HepG2 (cell line): Measurements from ENCODE around the gene PGPEP1. TPM values are rescaled to one million over a fixed set of nuclear protein-coding genes. Genes with fewer than 3 reads are reported as not detected.

Experiments used
- AKNA ChIP-seq: sonication (generic); formaldehyde crosslinking; IDR thresholded peaks from 2 replicates; pipeline ENCODE4 v1.4.0; 2020; ENCODE audit warnings: missing genetic modification reagents, borderline replicate concordance
- CCDC6 ChIP-seq: sonication (generic); formaldehyde crosslinking; IDR thresholded peaks from 2 replicates; pipeline ENCODE4 v1.8.1; 2022; ENCODE audit warnings: mild to moderate bottlenecking, missing genetic modification reagents, moderate library complexity
- MBNL3 ChIP-seq: fragments of 250-450 bp; sonication (Bioruptor Pico); conservative IDR thresholded peaks from 2 replicates; pipeline ENCODE4 v1.8.0; 2022; ENCODE audit warnings: mild to moderate bottlenecking, inconsistent platforms
- MLLT10 ChIP-seq: sonication (generic); formaldehyde crosslinking; IDR thresholded peaks from 2 replicates; pipeline ENCODE4 v1.4.0; 2020; ENCODE audit warnings: missing genetic modification reagents
- RCOR2 ChIP-seq: IDR thresholded peaks from 2 replicates; pipeline ENCODE4 v1.6.1; 2016; ENCODE audit warnings: missing biosample characterization, missing genetic modification reagents
- ZFYVE20 ChIP-seq: sonication (generic); formaldehyde crosslinking; IDR thresholded peaks from 2 replicates; pipeline ENCODE4 v1.8.0; 2023; ENCODE audit warnings: low read depth, mild to moderate bottlenecking, moderate library complexity, missing genetic modification reagents, borderline replicate concordance
- ZNF343 ChIP-seq: sonication (generic); formaldehyde crosslinking; IDR thresholded peaks from 2 replicates; pipeline ENCODE4 v1.4.0; 2020; ENCODE audit warnings: mild to moderate bottlenecking, missing genetic modification reagents
- ZNF468 ChIP-seq: sonication (generic); formaldehyde crosslinking; IDR thresholded peaks from 2 replicates; pipeline ENCODE4 v1.8.0; 2022; ENCODE audit warnings: mild to moderate bottlenecking, moderate library complexity, missing genetic modification reagents
- ZUFSP ChIP-seq: sonication (generic); formaldehyde crosslinking; IDR thresholded peaks from 2 replicates; pipeline ENCODE4 v1.9.0; 2021; ENCODE audit warnings: missing genetic modification reagents, mild to moderate bottlenecking, borderline replicate concordance
- polyA plus RNA-seq, 8 experiments: library from polyadenylated mRNA; depleted of rRNA in 3 of 8; stranded (reverse) in 7 of 8; unstranded in 1 of 8; fragments of >200 nt; fragmentation: Illumina TruSeq in 4 of 8; extraction: Trizol in 4 of 8; gene quantifications; 2 replicates each; pipeline versions ENCODE4 v1.2.1 to v1.2.3, GENCODE V29; 2011 to 2016; ENCODE audit warnings: low read depth in 4 of 8, missing spikeins in 1 of 8, mixed read lengths in 1 of 8; ENCODE audit not compliant: insufficient read depth in 1 of 8
- total RNA-seq, 5 experiments: library from RNA; depleted of rRNA; stranded (reverse); fragments of >200 nt; fragmentation: Illumina TruSeq; extraction: Trizol; gene quantifications; 2 replicates each; pipeline ENCODE4 v1.2.3, GENCODE V29; 2016; ENCODE audit warnings: low read depth in 1 of 5
- TF ChIP-seq, protein P1 (sequence below): sonication (generic); formaldehyde crosslinking; IDR thresholded peaks from 2 replicates; pipeline ENCODE4 v1.4.0; 2020; ENCODE audit warnings: missing genetic modification reagents, mild to moderate bottlenecking, borderline replicate concordance
- TF ChIP-seq, protein P2 (sequence below): IDR thresholded peaks from 2 replicates; pipeline ENCODE4 v1.4.0; 2020; ENCODE audit warnings: mild to moderate bottlenecking, missing genetic modification reagents
- TF ChIP-seq, protein P3 (sequence below): IDR thresholded peaks from 2 replicates; pipeline ENCODE4 v1.6.1; 2016; ENCODE audit warnings: mild to moderate bottlenecking, missing biosample characterization, missing genetic modification reagents

Gene PGPEP1
- total and polyA plus RNA-seq, 2 of the 13 experiments (the other 11 are each of a cell fraction or from before 2014, with no cell fraction given), result 53.1 to 56.6 TPM

- no peak for TF ChIP-seq ZUFSP (CRISPR knock-in tag)
- peak; percentile 9; the same call in 1 of the 2 replicates for TF ChIP-seq ZFYVE20 (CRISPR knock-in tag)
- TF ChIP-seq ZNF343 (CRISPR knock-in tag), result 0 out of 2 replicates have a peak, but pooled peaks have one; percentile 47
- no peak for TF ChIP-seq ZNF468 (CRISPR knock-in tag)
- no peak for TF ChIP-seq MLLT10 (CRISPR knock-in tag)
- TF ChIP-seq, protein P1, sequence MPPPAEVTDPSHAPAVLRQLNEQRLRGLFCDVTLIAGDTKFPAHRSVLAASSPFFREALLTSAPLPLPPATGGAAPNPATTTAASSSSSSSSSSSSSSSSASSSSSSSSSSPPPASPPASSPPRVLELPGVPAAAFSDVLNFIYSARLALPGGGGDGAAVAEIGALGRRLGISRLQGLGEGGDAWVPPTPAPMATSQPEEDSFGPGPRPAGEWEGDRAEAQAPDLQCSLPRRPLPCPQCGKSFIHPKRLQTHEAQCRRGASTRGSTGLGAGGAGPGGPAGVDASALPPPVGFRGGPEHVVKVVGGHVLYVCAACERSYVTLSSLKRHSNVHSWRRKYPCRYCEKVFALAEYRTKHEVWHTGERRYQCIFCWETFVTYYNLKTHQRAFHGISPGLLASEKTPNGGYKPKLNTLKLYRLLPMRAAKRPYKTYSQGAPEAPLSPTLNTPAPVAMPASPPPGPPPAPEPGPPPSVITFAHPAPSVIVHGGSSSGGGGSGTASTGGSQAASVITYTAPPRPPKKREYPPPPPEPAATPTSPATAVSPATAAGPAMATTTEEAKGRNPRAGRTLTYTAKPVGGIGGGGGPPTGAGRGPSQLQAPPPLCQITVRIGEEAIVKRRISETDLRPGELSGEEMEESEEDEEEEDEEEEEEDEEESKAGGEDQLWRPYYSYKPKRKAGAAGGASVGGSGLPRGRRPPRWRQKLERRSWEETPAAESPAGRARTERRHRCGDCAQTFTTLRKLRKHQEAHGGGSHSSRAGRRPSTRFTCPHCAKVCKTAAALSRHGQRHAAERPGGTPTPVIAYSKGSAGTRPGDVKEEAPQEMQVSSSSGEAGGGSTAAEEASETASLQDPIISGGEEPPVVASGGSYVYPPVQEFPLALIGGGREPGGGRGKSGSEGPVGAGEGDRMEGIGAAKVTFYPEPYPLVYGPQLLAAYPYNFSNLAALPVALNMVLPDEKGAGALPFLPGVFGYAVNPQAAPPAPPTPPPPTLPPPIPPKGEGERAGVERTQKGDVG (CRISPR knock-in tag), result no peak
- TF ChIP-seq, protein P2, sequence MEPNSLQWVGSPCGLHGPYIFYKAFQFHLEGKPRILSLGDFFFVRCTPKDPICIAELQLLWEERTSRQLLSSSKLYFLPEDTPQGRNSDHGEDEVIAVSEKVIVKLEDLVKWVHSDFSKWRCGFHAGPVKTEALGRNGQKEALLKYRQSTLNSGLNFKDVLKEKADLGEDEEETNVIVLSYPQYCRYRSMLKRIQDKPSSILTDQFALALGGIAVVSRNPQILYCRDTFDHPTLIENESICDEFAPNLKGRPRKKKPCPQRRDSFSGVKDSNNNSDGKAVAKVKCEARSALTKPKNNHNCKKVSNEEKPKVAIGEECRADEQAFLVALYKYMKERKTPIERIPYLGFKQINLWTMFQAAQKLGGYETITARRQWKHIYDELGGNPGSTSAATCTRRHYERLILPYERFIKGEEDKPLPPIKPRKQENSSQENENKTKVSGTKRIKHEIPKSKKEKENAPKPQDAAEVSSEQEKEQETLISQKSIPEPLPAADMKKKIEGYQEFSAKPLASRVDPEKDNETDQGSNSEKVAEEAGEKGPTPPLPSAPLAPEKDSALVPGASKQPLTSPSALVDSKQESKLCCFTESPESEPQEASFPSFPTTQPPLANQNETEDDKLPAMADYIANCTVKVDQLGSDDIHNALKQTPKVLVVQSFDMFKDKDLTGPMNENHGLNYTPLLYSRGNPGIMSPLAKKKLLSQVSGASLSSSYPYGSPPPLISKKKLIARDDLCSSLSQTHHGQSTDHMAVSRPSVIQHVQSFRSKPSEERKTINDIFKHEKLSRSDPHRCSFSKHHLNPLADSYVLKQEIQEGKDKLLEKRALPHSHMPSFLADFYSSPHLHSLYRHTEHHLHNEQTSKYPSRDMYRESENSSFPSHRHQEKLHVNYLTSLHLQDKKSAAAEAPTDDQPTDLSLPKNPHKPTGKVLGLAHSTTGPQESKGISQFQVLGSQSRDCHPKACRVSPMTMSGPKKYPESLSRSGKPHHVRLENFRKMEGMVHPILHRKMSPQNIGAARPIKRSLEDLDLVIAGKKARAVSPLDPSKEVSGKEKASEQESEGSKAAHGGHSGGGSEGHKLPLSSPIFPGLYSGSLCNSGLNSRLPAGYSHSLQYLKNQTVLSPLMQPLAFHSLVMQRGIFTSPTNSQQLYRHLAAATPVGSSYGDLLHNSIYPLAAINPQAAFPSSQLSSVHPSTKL, result peak; percentile 55; the same call in 1 of the 2 replicates
- no peak for TF ChIP-seq MBNL3 (CRISPR knock-in tag)
- peak; percentile 41; the same call in 1 of the 2 replicates for TF ChIP-seq RCOR2 (CRISPR knock-in tag)
- no peak for TF ChIP-seq AKNA
- TF ChIP-seq CCDC6, result no peak
- TF ChIP-seq, protein P3, sequence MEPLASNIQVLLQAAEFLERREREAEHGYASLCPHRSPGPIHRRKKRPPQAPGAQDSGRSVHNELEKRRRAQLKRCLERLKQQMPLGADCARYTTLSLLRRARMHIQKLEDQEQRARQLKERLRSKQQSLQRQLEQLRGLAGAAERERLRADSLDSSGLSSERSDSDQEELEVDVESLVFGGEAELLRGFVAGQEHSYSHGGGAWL (CRISPR knock-in tag), result peak; percentile 70; the same call in 1 of the 2 replicates
Observed at GRCh38 chr19:18291590-18292461, 48.6 kb upstream of the PGPEP1 start (continued).
